Left colon (tissue), 2 donors: ENCODE results near the gene SS18L1. TPM values are rescaled to one million over a fixed set of nuclear protein-coding genes. Genes with fewer than 3 reads are reported as not detected.

ENCODE experiments used
- ATAC-seq: fragments of 200-7000 bp; cut with Tn5 transposase; one replicate; pipeline ENCODE4 v1.9.1; 2020; ENCODE audit warnings: mild to moderate bottlenecking, moderate library complexity
- DNase-seq, 2 donors: peaks; one replicate each; pipeline ENCODE4 v3.0.0-alpha.2; 2020
- intact Hi-C, 2 donors: fragments of 100-400 bp; cut with DNase I in 1 of 2; cut with micrococcal nuclease in 1 of 2; formaldehyde crosslinking; loops; one replicate each; pipeline versions ENCODE4 v1.11.2 to v1.14.0; 2022; cut with DNase I, micrococcal nuclease
- total RNA-seq, 2 donors: library from RNA; stranded (reverse); fragmentation: NEBNext Ultra II Directional; extraction: Animal tissue kit (Norgen Biotek cat#: 25700); gene quantifications; one replicate each; pipeline ENCODE4 v1.2.1, GENCODE V29; 2021
- donor health status: DM: no; HTN: no; CAD: no.
- donor health status: DM: yes; HTN: yes; CAD: no.

SS18L1 gene
- total RNA-seq, 2 donors from 2014 or later = 11.3 to 17.2 TPM

- ATAC-seq (no peak), DNase-seq (peak in 1 of 2 donors; percentile 22)
- intact Hi-C loops = loop anchor here in 1 of 2 donors (10.0 kb wide), 1 partner anchor 68 kb away; the partner anchor contains the start of gene TAF4
Observed at GRCh38 chr20:62133051-62133845, 10.3 kb upstream of the SS18L1 start.

DNA sequence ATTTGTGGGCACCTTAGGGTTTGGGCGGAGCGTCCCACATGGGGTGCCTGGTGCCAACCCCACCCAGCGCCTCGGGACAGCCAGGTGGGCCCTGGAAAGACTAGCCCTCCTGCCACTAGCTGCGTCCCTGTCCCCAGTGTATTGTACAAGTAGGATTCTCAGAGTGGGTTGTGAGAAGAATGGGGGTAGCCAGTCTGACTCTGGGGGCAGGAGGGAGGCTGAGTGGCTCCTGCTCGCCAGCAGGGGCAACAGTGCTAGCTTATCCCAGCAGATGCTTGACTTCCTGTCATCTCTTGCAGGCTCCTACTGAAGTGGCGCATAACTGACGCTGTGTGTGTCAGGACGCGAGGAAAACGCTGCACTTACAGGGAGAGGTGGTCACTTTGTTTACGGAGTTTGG, 9.7 kb upstream of the SS18L1 start:
- ATAC-seq (no peak), DNase-seq (no peak)
- intact Hi-C loops = loop anchor here in 1 of 2 donors (10.0 kb wide), 1 partner anchor 69 kb away; the partner anchor contains the start of gene TAF4

GRCh38 chr20:62134735-62135231, 8.8 kb upstream of the SS18L1 start:
- intact Hi-C loops = loop anchor here (5.0 to 10.0 kb wide), 2 partner anchors 70 to 122 kb away; partner anchors contain the start of gene TAF4 (in 1 of the 2)
- DNase-seq (no peak), ATAC-seq (no peak)

GRCh38 chr20:62135573-62136266, 7.8 kb upstream of the SS18L1 start:
- no peak for ATAC-seq
- intact Hi-C loops = loop anchor here (5.0 to 10.0 kb wide), 2 partner anchors 71 to 123 kb away; partner anchors contain the start of gene TAF4 (in 1 of the 2)

GRCh38 chr20:62136283-62137091, 7.1 kb upstream of the SS18L1 start:
- DNase-seq (peak; percentile 55 to 82), ATAC-seq (peak; percentile 71)
- intact Hi-C loops = loop anchor here (5.0 to 10.0 kb wide), 2 partner anchors 72 to 124 kb away; partner anchors contain the start of gene TAF4 (in 1 of the 2)

More at GRCh38 chr20:62135573-62136266, 7.8 kb upstream of the SS18L1 start:
- no peak for DNase-seq

GRCh38 chr20:62137092-62137384, 6.5 kb upstream of the SS18L1 start:
- ATAC-seq (no peak), DNase-seq (no peak)
- intact Hi-C loops = loop anchor here (5.0 to 10.0 kb wide), 2 partner anchors 72 to 125 kb away; partner anchors contain the start of gene TAF4 (in 1 of the 2)

- no peak for DNase-seq
- intact Hi-C loops = loop anchor here (5.0 to 10.0 kb wide), 2 partner anchors 73 to 125 kb away; partner anchors contain the start of gene TAF4 (in 1 of the 2)
- ATAC-seq = no peak
Observed at GRCh38 chr20:62137478-62138203, 5.9 kb upstream of the SS18L1 start.

DNA sequence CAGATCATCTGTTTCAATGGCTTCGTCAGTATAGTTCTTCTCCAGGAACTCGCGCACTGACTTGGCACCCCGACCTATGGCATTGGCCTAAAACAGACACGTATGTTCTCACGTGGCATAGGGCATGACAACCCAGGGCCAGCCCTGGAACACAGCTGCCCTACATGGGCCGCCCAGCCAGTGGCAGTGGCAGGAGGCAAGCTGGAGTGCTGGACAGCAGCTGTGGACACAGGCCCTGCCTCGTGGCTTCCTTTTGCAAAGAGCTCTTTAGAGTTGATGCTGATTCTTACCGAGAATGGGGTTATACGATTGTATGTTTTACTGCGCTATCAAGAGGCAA, 5.4 kb upstream of the SS18L1 start:
- DNase-seq = no peak
- intact Hi-C loops = loop anchor here (5.0 to 10.0 kb wide), 2 partner anchors 73 to 126 kb away; partner anchors contain the start of gene TAF4 (in 1 of the 2)
- ATAC-seq = no peak

GRCh38 chr20:62138912-62139311, 4.7 kb upstream of the SS18L1 start:
- no peak for ATAC-seq
- DNase-seq = no peak
- intact Hi-C loops = loop anchor here (5.0 to 10.0 kb wide), 2 partner anchors 74 to 127 kb away; partner anchors contain the start of gene TAF4 (in 1 of the 2)

DNA sequence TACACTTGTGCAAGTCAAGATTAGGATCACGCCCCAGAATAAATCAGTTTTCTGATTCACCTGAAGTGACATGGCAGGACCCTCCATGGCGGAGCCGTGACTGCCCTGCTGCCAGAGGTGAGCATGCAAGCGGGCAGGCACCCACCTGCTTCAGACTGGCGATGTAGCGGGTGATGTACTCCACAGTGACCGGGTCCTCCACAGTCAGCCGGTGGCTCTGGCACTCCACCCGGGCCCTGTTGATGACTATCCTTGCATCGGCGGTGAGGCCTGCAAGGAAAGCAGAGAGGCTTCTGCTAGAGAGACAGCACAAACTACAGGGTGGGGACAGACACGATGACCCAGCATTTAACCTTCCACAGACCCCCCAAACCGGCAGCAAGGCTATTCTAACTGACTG, 3.9 kb upstream of the SS18L1 start:
- intact Hi-C loops = loop anchor here (5.0 to 10.0 kb wide), 3 partner anchors 75 to 127 kb away; partner anchors contain the start of gene TAF4 (in 1 of the 2)
- DNase-seq (no peak), ATAC-seq (no peak)

GRCh38 chr20:62141043-62141396, 2.5 kb upstream of the SS18L1 start:
- ATAC-seq = no peak
- intact Hi-C loops = loop anchor here in 1 of 2 donors (5.0 kb wide), 1 partner anchor 79 kb away; no protein-coding TSS in a partner anchor
- no peak for DNase-seq

GRCh38 chr20:62141397-62142251, 1.9 kb upstream of the SS18L1 start:
- intact Hi-C loops = loop anchor here in 1 of 2 donors (5.0 kb wide), 1 partner anchor 79 kb away; no protein-coding TSS in a partner anchor
- ATAC-seq (peak; percentile 21), DNase-seq (peak in 1 of 2 donors; percentile 30)

DNA sequence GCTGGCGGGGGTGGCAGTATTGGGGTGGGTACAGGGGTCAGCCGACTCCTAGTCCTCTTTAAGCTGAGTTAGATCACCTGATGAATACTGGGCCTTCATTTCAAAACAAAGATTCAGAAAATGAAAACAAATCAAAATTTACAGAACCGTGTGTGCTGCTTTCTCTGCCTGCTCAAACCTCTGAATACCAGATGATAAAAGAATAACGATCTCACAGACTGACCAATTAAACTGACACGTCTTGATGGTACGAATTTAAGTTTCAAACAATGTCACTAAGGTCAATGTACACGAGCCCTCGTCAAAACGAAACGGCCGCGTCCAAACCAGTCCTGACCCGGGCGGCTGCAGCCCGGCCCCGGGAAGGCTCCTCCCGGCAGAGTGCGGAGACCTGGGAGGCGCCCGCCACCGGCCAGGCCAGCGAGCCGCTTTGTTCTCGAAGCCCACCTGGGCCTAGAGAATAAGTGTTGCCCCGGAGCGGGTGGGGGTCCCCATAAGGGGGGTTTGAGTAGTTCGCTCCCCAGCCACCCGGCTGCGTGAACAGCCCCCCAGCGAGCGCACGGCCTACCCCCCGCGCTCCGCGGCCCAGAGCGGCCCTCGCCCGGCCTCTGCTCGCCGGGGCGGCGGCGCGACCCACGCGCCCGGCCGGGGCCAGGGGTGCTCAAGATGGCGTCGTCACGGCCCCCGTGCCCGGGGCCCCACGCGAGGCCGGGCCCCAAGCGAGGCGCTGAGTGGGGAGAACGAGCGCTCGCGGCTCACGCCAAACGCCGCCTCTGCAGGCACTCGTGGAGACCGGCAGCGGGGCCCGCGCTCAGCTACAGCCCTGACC, 1.1 kb upstream of the SS18L1 start:
- peak in 1 of 2 donors; percentile 41 for DNase-seq
- ATAC-seq = peak; percentile 28
- intact Hi-C loops = loop anchor here in 1 of 2 donors (5.0 kb wide), 1 partner anchor 80 kb away; no protein-coding TSS in a partner anchor

DNA sequence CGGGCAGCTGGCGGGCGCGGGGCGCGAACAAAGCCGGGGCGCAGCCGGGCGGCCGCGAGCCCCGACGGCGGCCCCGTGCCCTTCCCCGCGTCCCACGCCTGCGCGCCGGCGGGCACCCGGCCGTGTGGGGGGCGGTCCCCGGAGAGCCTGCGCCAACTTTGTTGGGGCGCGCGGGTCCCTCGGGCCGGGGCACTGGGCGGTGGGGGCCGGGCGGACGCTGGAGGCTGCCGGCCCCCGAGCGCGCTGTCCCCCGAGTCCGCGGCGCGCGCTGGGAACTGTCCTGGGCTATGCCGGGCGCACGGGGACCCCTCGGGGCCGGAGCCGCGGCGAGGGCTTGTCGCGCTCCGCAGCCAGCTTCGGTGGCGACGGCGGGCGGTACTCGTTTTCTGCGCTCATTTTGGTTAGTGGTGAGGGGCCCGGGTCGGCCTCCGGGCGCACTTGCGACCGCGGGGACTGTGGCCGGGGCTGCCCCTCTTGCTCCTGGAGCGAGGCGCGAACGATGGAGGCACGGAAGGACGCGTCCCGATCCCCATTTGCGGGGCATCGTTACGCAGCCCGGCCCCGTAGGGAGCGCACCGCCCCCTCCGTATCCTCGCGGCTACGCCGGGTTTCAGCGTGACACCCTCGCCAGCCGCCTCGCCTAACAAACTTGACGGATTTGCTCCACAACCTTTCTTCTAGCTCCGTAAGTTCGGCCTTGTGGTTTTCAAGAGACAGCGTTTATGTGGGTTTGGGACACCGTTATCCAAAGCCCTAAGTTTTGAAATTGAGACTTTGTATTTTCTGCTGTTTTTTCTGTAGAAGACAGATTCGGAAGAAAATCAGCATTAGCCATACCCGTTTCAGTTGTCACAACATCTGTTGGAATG, 622 bp downstream of the SS18L1 start:
- peak; percentile 45 for ATAC-seq
- intact Hi-C loops = loop anchor here in 1 of 2 donors (5.0 kb wide), 1 partner anchor 82 kb away; no protein-coding TSS in a partner anchor
- DNase-seq = peak; percentile 59 to 75

DNA sequence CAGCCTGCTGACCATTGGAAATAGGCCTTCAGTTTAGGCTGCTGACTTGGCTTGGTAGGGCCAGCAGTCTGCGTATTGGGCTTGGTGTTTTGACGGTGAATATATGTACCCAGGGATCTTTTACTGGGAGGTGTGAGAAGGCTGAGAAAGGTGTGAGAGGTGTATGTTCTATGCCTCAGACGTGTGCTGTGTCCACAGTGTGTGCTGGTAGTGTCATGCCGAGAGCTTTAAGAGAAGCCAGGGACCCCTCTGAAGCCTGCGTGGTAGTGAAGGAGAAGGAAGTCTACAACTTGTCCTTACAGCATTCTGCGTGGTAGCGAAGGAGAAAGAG, 2.1 kb downstream of the SS18L1 start:
- no peak for ATAC-seq
- intact Hi-C loops = no loop called here
- DNase-seq = no peak
